Measurements from ENCODE around the gene VIL1. TPM values are rescaled to one million over a fixed set of nuclear protein-coding genes. Genes with fewer than 3 reads are reported as not detected.

The VIL1 gene
- total and polyA plus RNA-seq, 2 of the 13 experiments (the other 11 are each of a cell fraction or from before 2014, with no cell fraction given), result 287 to 301 TPM

GRCh38 chr2:218389333-218390150, 29.4 kb upstream of the VIL1 start (continued):
- TF ChIP-seq ZXDC (CRISPR knock-in tag; IDR thresholded peaks at IDR 0.05) (0 out of 2 replicates have a peak, but pooled peaks have one; percentile 51), HOMEZ (CRISPR knock-in tag; IDR thresholded peaks at IDR 0.05; ENCODE audit: low read depth) (peak; percentile 14; the same call in 1 of the 2 replicates), TCF7L2 (IDR thresholded peaks at IDR 0.05; ENCODE audit: low read depth, low read length) (peak; percentile 52; the same call in 1 of the 2 replicates), ZNF280B (CRISPR knock-in tag; IDR thresholded peaks at IDR 0.05; ENCODE audit: borderline replicate concordance) (0 out of 2 replicates have a peak, but pooled peaks have one; percentile 64), ZNF446 (CRISPR knock-in tag; IDR thresholded peaks at IDR 0.05) (no peak), HBP1 (CRISPR knock-in tag; IDR thresholded peaks at IDR 0.05; ENCODE audit: low read depth) (peak; percentile 70; the same call in 1 of the 2 replicates), ETV6 (CRISPR knock-in tag; conservative IDR thresholded peaks at IDR 0.05) (no peak), ZBTB34 (CRISPR knock-in tag; IDR thresholded peaks at IDR 0.05) (no peak), ZFY (CRISPR knock-in tag; IDR thresholded peaks at IDR 0.05) (peak; percentile 61), ZBTB33 (CRISPR knock-in tag; IDR thresholded peaks at IDR 0.05) (0 out of 2 replicates have a peak, but pooled peaks have one; percentile 9), TP53 (CRISPR knock-in tag; conservative IDR thresholded peaks at IDR 0.05) (no peak)

Data from HepG2 (cell line).